Activated naive CD4-positive, alpha-beta T cell treated with anti-CD3 and anti-CD28 coated beads, Interleukin-2, amount 50 U/mL, for 24 hours (primary cell): ENCODE measurements around the gene TMEM151A.
A peak's percentile ranks its signal among the peaks of the same experiment; 100 is the strongest.
"Not testable (repeated sequence)": the region's sequence is repeated elsewhere in the genome, so short reads cannot be mapped to it uniquely, and the experiment has no call there.

Source experiments
- H3K27ac Mint-ChIP-seq: one replicate; pipeline ENCODE4 v1.8.0; 2021; ENCODE audit warnings: mild to moderate bottlenecking, mixed read lengths
- H3K27me3 Mint-ChIP-seq: one replicate; pipeline ENCODE4 v1.8.0; 2021; ENCODE audit warnings: mixed read lengths
- H3K36me3 Mint-ChIP-seq: one replicate; pipeline ENCODE4 v1.8.0; 2021; ENCODE audit warnings: mixed read lengths
- H3K4me1 Mint-ChIP-seq: one replicate; pipeline ENCODE4 v1.8.0; 2021; ENCODE audit warnings: mixed read lengths
- H3K4me3 Mint-ChIP-seq: one replicate; pipeline ENCODE4 v1.8.0; 2021; ENCODE audit warnings: mild to moderate bottlenecking, mixed read lengths
- H3K9me3 Mint-ChIP-seq: one replicate; pipeline ENCODE4 v1.8.0; 2021; ENCODE audit warnings: mixed read lengths

TMEM151A gene

DNA sequence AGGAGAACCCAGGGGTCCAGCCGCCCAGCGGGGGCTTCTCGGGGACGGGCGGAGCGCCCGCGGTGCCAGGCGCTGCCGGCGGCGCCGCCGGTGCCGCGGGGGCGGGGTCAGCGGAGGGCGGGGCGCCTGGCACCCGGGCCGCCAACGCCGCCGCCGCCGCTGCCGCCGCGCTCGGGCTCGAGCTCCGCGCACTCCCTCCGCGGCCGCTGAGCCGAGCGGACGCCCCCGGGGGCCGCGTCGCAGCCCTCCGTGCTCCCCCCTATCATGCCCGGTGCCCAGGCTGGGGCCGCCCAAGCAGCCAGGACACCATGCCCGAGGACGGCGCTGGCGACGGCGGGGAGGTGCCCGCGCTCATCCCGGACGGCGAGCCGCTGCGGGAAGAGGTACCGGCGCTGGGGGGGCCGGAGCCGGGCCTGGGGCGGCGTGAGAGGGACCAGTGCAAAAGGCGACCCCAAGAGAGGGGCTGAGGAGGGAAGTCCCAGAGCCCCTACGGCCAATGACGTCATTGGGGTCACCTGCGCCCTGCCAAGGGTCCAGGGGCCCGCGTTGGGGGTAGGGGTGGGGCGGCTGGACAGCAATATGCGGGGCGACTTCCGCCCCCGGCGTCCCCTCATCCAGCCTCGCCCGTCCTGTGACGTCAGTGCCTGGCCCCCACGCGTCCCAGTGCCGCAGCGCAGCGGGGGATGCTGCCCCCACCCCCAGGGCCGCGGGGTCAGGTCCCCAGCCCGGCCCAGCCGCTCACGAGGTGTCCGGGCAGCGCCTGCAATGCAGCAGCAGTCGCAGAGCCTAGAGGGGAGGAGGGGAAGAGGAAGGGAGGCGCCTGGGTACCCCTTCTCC is at the start of gene TMEM151A:
TMEM151A (plus strand) TSS at position 189 of the 837 bp plus-strand sequence; CDS start at position 309, 120 bp downstream.
- Mint-ChIP-seq H3K36me3 (no peaks in the 10 kb centered on the region), H3K9me3 (no peaks in the 10 kb centered on the region), H3K4me3 (peak within 1 kb of the TSS; percentile 95), H3K27me3 (peaks cover 12% of the 10 kb centered on the region), H3K27ac (peak within 1 kb of the TSS; percentile 13), H3K4me1 (peaks cover 33% of the 10 kb centered on the region)

- Mint-ChIP-seq H3K27ac (no peak overlapping the region), H3K4me3 (no peak overlapping the region), H3K27me3 (no peaks in the 10 kb centered on the region), H3K4me1 (peaks cover 4% of the 10 kb centered on the region), H3K36me3 (no peaks in the 10 kb centered on the region), H3K9me3 (no peaks in the 10 kb centered on the region)
Observed at GRCh38 chr11:66242095-66242765, 49.5 kb upstream of the TMEM151A start.

GRCh38 chr11:66243782-66244535 is 47.7 kb upstream of the TMEM151A start:
- Mint-ChIP-seq H3K27me3 (no peaks in the 10 kb centered on the region), H3K27ac (peak overlapping the region; percentile 68), H3K9me3 (no peaks in the 10 kb centered on the region), H3K36me3 (no peaks in the 10 kb centered on the region), H3K4me1 (peaks cover 4% of the 10 kb centered on the region), H3K4me3 (no peak overlapping the region)

DNA sequence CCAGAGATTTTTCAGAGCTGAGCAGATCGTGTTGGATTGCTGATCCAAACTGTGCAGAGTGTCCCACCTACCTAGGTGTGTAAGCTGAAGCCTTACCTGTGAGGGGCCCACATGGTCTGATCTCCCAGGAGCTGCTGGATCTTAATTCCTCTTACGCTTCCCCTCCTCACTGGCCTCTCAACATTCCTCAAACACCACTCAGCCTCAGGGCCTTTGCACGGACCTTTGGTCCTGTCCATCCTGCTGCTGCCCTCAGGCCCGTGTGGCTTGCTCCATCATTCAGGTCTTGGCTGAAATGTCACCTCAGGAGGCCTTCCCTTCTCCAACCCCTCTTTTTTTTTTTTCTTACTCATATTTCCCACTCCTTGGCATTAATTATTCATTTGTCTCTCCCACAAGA is 44.4 kb upstream of the TMEM151A start:
- peaks cover 2% of the 10 kb centered on the region for H3K36me3 Mint-ChIP-seq

GRCh38 chr11:66247801-66248200 is 43.9 kb upstream of the TMEM151A start:
- H3K4me3 Mint-ChIP-seq = no peak overlapping the region
- H3K27me3 Mint-ChIP-seq = no peaks in the 10 kb centered on the region
- peaks cover 2% of the 10 kb centered on the region for H3K36me3 Mint-ChIP-seq
- peak overlapping the region; percentile 46 for H3K27ac Mint-ChIP-seq
- peaks cover 11% of the 10 kb centered on the region for H3K4me1 Mint-ChIP-seq
- no peaks in the 10 kb centered on the region for H3K9me3 Mint-ChIP-seq

More for the DNA sequence above, 44.4 kb upstream of the TMEM151A start:
- H3K27ac Mint-ChIP-seq = peak overlapping the region; percentile 71
- H3K27me3 Mint-ChIP-seq = no peaks in the 10 kb centered on the region
- H3K9me3 Mint-ChIP-seq = no peaks in the 10 kb centered on the region
- H3K4me1 Mint-ChIP-seq = peaks cover 11% of the 10 kb centered on the region
- no peak overlapping the region for H3K4me3 Mint-ChIP-seq

- Mint-ChIP-seq H3K36me3 (peaks cover 2% of the 10 kb centered on the region), H3K27ac (peak overlapping the region; percentile 60), H3K9me3 (no peaks in the 10 kb centered on the region), H3K4me3 (no peak overlapping the region), H3K4me1 (peaks cover 15% of the 10 kb centered on the region), H3K27me3 (no peaks in the 10 kb centered on the region)
Observed at GRCh38 chr11:66248903-66249302, 42.8 kb upstream of the TMEM151A start.

- Mint-ChIP-seq H3K36me3 (peaks cover 2% of the 10 kb centered on the region), H3K9me3 (no peaks in the 10 kb centered on the region), H3K27me3 (no peaks in the 10 kb centered on the region), H3K27ac (peak overlapping the region; percentile 11), H3K4me3 (no peak overlapping the region), H3K4me1 (peaks cover 24% of the 10 kb centered on the region)
Observed at GRCh38 chr11:66251809-66252208, 39.9 kb upstream of the TMEM151A start.

DNA sequence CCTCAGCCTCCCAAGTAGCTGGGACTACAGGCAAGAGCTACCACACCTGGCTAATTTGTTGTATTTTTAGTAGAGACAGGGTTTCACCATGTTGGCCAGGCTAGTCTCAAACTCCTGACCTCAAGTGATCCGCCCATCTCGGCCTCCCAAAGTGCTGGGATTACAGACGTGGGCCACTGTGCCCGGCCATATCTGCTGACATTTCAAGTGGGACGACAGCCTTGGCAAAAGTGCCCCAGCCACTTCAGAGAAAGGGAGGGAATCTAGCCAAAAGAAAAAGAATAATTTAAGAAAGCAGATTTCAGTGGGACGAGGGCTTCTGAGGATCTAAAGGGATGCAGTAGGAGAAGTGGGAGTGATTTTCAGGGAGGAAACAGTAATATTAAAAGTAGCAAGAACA is 38.6 kb upstream of the TMEM151A start:
- not testable (repeated sequence) for H3K4me3 Mint-ChIP-seq, H3K9me3 Mint-ChIP-seq, H3K36me3 Mint-ChIP-seq, H3K27me3 Mint-ChIP-seq
- H3K27ac Mint-ChIP-seq = peak overlapping the region; percentile 84
- H3K4me1 Mint-ChIP-seq = peaks cover 26% of the 10 kb centered on the region

DNA sequence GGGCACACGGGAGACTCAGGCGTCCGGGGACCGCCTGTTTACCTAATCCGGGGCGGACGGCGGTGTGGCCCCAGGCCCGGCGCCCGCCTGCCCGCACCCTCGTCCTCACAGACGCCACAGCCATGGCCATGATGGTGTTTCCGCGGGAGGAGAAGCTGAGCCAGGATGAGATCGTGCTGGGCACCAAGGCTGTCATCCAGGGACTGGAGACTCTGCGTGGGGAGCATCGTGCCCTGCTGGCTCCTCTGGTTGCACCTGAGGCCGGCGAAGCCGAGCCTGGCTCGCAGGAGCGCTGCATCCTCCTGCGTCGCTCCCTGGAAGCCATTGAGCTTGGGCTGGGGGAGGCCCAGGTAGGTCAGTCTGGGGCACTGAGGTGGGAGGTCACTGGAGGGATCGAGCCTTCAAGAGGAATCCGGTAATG is 33.2 kb upstream of the TMEM151A start:
- H3K36me3 Mint-ChIP-seq = peaks cover 7% of the 10 kb centered on the region
- H3K27me3 Mint-ChIP-seq = no peaks in the 10 kb centered on the region
- peak overlapping the region; percentile 51 for H3K27ac Mint-ChIP-seq
- H3K4me1 Mint-ChIP-seq = peaks cover 27% of the 10 kb centered on the region
- H3K9me3 Mint-ChIP-seq = no peaks in the 10 kb centered on the region
- H3K4me3 Mint-ChIP-seq = peak overlapping the region; percentile 95

DNA sequence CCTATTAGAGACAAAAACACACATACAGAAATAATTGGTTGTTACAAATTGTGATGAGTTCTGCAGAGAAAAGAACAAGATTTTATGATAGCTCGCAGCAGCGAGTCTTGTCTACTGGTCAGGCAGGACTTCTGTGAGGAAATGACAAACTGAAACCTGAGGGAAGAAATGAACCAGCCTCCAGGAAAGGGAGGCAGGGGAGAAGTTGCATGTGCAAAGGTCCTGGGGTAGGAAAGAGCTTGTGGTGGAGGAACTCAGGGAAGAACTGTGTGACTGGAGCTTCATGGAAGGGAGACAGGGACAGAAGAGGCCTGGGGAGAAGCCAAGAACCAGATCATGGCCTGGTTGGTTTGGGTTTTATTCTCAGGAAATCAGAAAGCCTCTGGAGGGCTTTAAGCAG is 32.5 kb upstream of the TMEM151A start:
- H3K9me3 Mint-ChIP-seq = no peaks in the 10 kb centered on the region
- peaks cover 7% of the 10 kb centered on the region for H3K36me3 Mint-ChIP-seq
- peak overlapping the region; percentile 95 for H3K4me3 Mint-ChIP-seq
- H3K27me3 Mint-ChIP-seq = no peaks in the 10 kb centered on the region
- H3K27ac Mint-ChIP-seq = no peak overlapping the region
- peaks cover 25% of the 10 kb centered on the region for H3K4me1 Mint-ChIP-seq

- Mint-ChIP-seq H3K9me3 (no peaks in the 10 kb centered on the region), H3K4me3 (no peak overlapping the region), H3K4me1 (peaks cover 25% of the 10 kb centered on the region), H3K36me3 (peaks cover 8% of the 10 kb centered on the region), H3K27me3 (no peaks in the 10 kb centered on the region), H3K27ac (no peak overlapping the region)
Observed at GRCh38 chr11:66259956-66260355, 31.7 kb upstream of the TMEM151A start.

DNA sequence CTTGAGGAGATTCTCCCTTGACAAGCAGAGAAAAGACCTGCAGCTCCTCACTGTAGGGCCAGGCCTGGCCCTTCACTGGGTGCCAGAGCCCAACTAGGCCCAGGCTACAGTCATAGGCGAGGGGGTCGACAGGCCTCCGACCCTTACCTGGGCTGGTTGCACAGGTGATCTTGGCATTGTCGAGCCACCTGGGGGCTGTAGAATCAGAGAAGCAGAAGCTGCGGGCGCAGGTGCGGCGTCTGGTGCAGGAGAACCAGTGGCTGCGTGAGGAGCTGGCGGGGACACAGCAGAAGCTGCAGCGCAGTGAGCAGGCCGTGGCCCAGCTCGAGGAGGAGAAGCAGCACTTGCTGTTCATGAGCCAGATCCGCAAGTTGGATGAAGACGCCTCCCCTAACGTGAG is 30.1 kb upstream of the TMEM151A start:
- H3K4me3 Mint-ChIP-seq = no peak overlapping the region
- H3K27me3 Mint-ChIP-seq = no peaks in the 10 kb centered on the region
- H3K9me3 Mint-ChIP-seq = no peaks in the 10 kb centered on the region
- H3K36me3 Mint-ChIP-seq = peaks cover 8% of the 10 kb centered on the region
- peaks cover 18% of the 10 kb centered on the region for H3K4me1 Mint-ChIP-seq
- no peak overlapping the region for H3K27ac Mint-ChIP-seq

- no peak overlapping the region for H3K4me3 Mint-ChIP-seq
- H3K27me3 Mint-ChIP-seq = no peaks in the 10 kb centered on the region
- no peaks in the 10 kb centered on the region for H3K9me3 Mint-ChIP-seq
- peaks cover 17% of the 10 kb centered on the region for H3K4me1 Mint-ChIP-seq
- H3K36me3 Mint-ChIP-seq = peaks cover 8% of the 10 kb centered on the region
- H3K27ac Mint-ChIP-seq = no peak overlapping the region
Observed at GRCh38 chr11:66262191-66262590, 29.5 kb upstream of the TMEM151A start.

- no peak overlapping the region for H3K4me3 Mint-ChIP-seq
- no peaks in the 10 kb centered on the region for H3K9me3 Mint-ChIP-seq
- no peak overlapping the region for H3K27ac Mint-ChIP-seq
Observed at GRCh38 chr11:66262696-66263095, 29.0 kb upstream of the TMEM151A start.

GRCh38 chr11:66263231-66263630 is 28.5 kb upstream of the TMEM151A start:
- H3K27me3 Mint-ChIP-seq = no peaks in the 10 kb centered on the region
- H3K9me3 Mint-ChIP-seq = no peaks in the 10 kb centered on the region
- no peak overlapping the region for H3K4me3 Mint-ChIP-seq
- H3K27ac Mint-ChIP-seq = no peak overlapping the region
- peaks cover 8% of the 10 kb centered on the region for H3K36me3 Mint-ChIP-seq
- H3K4me1 Mint-ChIP-seq = peaks cover 25% of the 10 kb centered on the region

More at GRCh38 chr11:66262696-66263095, 29.0 kb upstream of the TMEM151A start:
- H3K36me3 Mint-ChIP-seq = peaks cover 8% of the 10 kb centered on the region
- peaks cover 19% of the 10 kb centered on the region for H3K4me1 Mint-ChIP-seq
- H3K27me3 Mint-ChIP-seq = no peaks in the 10 kb centered on the region
